Activated T-helper 2 cell treated with anti-CD3 and anti-CD28 coated beads, Interferon-gamma antibody, Interleukin-2, Interleukin-4, amounts not matched to agents 10 μg/mL and 5 μg/mL and 100 μg/mL, durations not matched to agents 14 hours and 24 hours and 36 hours (primary cell): ENCODE results near the gene NECTIN1. TPM values are rescaled to one million over a fixed set of nuclear protein-coding genes. Genes with fewer than 3 reads are reported as not detected.

Experiments
- DNase-seq: peaks from one replicate; pipeline ENCODE4 v3.0.0; 2021; ENCODE audit warnings: low spot score
- H3K27ac Mint-ChIP-seq: one replicate; pipeline ENCODE4 v1.8.0; 2021; ENCODE audit warnings: mixed read lengths
- H3K27me3 Mint-ChIP-seq: one replicate; pipeline ENCODE4 v1.8.0; 2021; ENCODE audit warnings: low read depth, mixed read lengths
- H3K36me3 Mint-ChIP-seq: one replicate; pipeline ENCODE4 v1.8.0; 2021; ENCODE audit warnings: low read depth, mixed read lengths
- H3K4me1 Mint-ChIP-seq: one replicate; pipeline ENCODE4 v1.8.0; 2021; ENCODE audit warnings: low read depth, mixed read lengths
- H3K4me3 Mint-ChIP-seq: one replicate; pipeline ENCODE4 v1.8.0; 2021; ENCODE audit warnings: low read depth, mild to moderate bottlenecking, moderate library complexity, mixed read lengths
- H3K9me3 Mint-ChIP-seq: one replicate; pipeline ENCODE4 v1.8.0; 2021; ENCODE audit warnings: mixed read lengths
- intact Hi-C: fragments of 100-400 bp; cut with micrococcal nuclease; formaldehyde crosslinking; loops from one replicate; pipeline ENCODE4 v1.15.1; 2023
- total RNA-seq: library from RNA; stranded (reverse); gene quantifications from 2 replicates; pipeline ENCODE4 v1.2.3, GENCODE V29; 2022

NECTIN1 gene
- total RNA-seq, 1 donor from 2014 or later, result 5.6 TPM

DNA sequence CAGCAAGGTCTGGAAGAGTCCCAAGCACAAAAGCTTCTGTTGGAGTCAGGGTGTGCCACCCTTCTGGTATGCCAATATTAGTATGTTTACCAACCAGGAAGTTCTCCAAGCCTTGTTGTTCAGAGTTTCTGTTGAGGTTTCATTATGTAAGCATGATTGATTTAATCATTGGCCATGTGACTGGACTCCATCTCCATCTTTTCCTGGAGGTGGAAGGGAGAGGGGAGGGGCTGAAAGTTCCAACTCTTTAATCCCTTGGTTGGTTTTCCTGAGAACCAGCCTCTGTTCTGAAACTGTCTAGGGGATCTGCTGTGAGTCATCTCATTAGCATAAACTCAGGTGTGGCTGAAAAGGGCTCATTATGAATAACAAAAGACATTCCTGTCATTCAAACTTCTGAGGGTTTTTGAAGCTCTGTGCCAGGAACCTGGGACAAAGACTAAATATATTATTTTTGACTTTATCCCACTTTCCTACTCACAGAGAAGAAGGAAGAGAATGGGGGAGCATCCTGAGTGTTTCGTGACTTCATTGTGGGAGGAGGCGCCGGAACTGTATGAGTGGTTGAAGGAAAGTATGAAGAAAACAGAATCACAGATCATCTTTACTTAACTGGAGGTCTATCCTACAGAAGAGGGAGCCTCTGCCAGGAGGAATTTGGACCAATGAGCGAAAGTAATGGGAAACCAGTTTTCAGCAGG is 138.2 kb downstream of the NECTIN1 start:
- Mint-ChIP-seq H3K4me3 (no peak overlapping the region), H3K9me3 (no peaks in the 10 kb centered on the region), H3K36me3 (no peaks in the 10 kb centered on the region), H3K27ac (no peak overlapping the region), H3K4me1 (peaks cover 4% of the 10 kb centered on the region), H3K27me3 (peaks cover 26% of the 10 kb centered on the region)
- intact Hi-C loops, result no loop called here
- DNase-seq, result no peak

DNA sequence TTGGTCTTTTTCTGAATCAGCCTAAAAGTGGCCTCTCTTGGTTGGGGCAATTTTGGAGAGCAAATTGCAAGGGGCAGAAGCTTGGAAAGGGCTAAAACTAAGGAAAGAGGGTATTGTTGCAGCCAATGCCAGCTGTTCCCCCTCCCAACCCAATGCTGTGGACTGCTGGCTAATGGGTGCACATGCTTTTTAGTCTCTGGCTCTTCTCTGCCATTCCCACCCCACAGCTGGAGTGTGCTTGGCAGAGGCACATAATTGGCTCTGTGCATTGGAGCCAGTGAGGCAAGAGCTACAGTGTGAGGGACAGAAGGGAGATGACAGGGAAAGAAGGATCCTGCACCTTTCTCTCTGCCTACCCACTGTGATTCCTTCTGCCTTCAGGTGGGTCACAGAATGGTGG is 140.0 kb downstream of the NECTIN1 start:
- no peak for DNase-seq
- peaks cover 34% of the 10 kb centered on the region for H3K27me3 Mint-ChIP-seq
- H3K9me3 Mint-ChIP-seq, result no peaks in the 10 kb centered on the region
- H3K27ac Mint-ChIP-seq, result no peak overlapping the region
- intact Hi-C loops, result no loop called here
- H3K4me1 Mint-ChIP-seq, result peaks cover 10% of the 10 kb centered on the region
- no peak overlapping the region for H3K4me3 Mint-ChIP-seq
- no peaks in the 10 kb centered on the region for H3K36me3 Mint-ChIP-seq
